Aorta (tissue), 5 donors: Measurements from ENCODE around the gene KLF3. TPM values are rescaled to one million over a fixed set of nuclear protein-coding genes. Genes with fewer than 3 reads are reported as not detected.

Experiments
- ATAC-seq: fragments of 200-7000 bp; cut with Tn5 transposase; one replicate; pipeline ENCODE4 v1.9.1; 2022; ENCODE audit warnings: moderate library complexity; ENCODE audit not compliant: low FRiP score
- DNase-seq, 2 donors: peaks; one replicate each; pipeline ENCODE4 v3.0.0-alpha.2; 2020
- H3K27ac ChIP-seq, 2 donors: one replicate each; pipeline ENCODE4 v1.5.1; 2013; ENCODE audit warnings: low read length in 2 of 2, mild to moderate bottlenecking in 2 of 2, moderate library complexity in 2 of 2, control low read depth in 1 of 2, inconsistent platforms in 1 of 2, low read depth in 1 of 2
- H3K27me3 ChIP-seq, 2 donors: one replicate each; pipeline ENCODE4 v1.6.1; 2013; ENCODE audit warnings: control low read depth in 1 of 2, low read length in 1 of 2, mild to moderate bottlenecking in 1 of 2, moderate library complexity in 1 of 2; ENCODE audit not compliant: insufficient read depth in 2 of 2, control insufficient read depth in 1 of 2
- H3K36me3 ChIP-seq, 2 donors: one replicate each; pipeline ENCODE4 v1.6.1; 2013; ENCODE audit warnings: control low read depth in 1 of 2, low read length in 1 of 2, mild to moderate bottlenecking in 1 of 2; ENCODE audit not compliant: insufficient read depth in 2 of 2, control insufficient read depth in 1 of 2
- H3K4me1 ChIP-seq, 2 donors: one replicate each; pipeline ENCODE4 v1.6.1; 2013; ENCODE audit warnings: low read length in 2 of 2, control low read depth in 1 of 2, mild to moderate bottlenecking in 1 of 2, moderate library complexity in 1 of 2; ENCODE audit not compliant: insufficient read depth in 2 of 2, control insufficient read depth in 1 of 2
- H3K4me3 ChIP-seq, 2 donors: one replicate each; pipeline ENCODE4 v1.5.1; 2013; ENCODE audit warnings: low read length in 2 of 2, control low read depth in 1 of 2, mild to moderate bottlenecking in 1 of 2
- H3K9me3 ChIP-seq: one replicate; pipeline ENCODE4 v1.6.1; 2013; ENCODE audit warnings: mild to moderate bottlenecking, low read length; ENCODE audit not compliant: control insufficient read depth
- WGBS, 2 donors: extraction: QIAGEN DNeasy Blood & Tissue Kit; methylation state at CpG; one replicate each; pipeline ENCODE4 v1.1.7; 2013; 5-methylcytosine and 5-hydroxymethylcytosine counted together
- intact Hi-C, 2 donors: fragments of 100-400 bp; cut with DNase I; formaldehyde crosslinking; loops; one replicate each; pipeline versions ENCODE4 v1.14.2 to v1.15.0; 2022
- polyA plus RNA-seq, 2 donors: library from polyadenylated mRNA; stranded (reverse); fragments of 200-250 nt; gene quantifications; one replicate each; pipeline ENCODE4 v1.2.3, GENCODE V29; 2013
- total RNA-seq, 2 donors: library from RNA; stranded (reverse); fragmentation: NEBNext Ultra II Directional; extraction: Animal tissue kit (Norgen Biotek cat#: 25700); gene quantifications; one replicate each; pipeline ENCODE4 v1.2.1, GENCODE V29; 2021
- donor health status: healthy with polysubstance abuse.
- donor health status: Bipolar disorder and iron deficiency.
- donor health status: DM: no; HTN: no; CAD: no.
- donor health status: DM: no; HTN: no; CAD: no.
- donor health status: DM: yes; HTN: yes; CAD: no.

KLF3 gene
- total and polyA plus RNA-seq, 4 donors, result 13.0 to 66.8 (median 31.3) TPM

DNA sequence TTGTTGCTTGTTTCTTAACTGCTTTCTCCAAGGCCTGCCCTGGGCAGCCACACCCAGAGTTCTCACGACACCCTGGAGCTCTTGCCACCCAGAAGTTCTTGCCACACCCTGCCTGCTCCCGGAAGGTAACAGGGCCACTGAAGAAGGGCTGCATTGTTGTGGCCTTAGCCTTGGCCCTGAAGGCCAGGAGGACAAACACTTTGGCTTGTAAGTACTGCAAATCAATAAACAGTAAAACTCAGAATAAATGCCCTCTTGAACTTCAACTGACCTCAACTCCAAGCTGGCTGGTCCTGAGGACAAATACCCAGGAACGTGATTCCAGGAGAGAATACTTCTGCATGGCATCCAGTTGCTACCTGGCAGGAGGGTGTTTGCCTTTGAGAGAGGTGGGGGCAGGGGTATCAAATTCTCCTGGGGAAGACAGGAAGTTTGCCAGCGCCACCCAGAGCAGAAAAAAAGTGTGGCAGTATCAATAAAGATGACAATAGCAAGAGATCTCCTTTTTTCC is 64.7 kb downstream of the KLF3 start:
- H3K27ac ChIP-seq, result no peak overlapping the region
- no peaks in the 10 kb centered on the region for H3K9me3 ChIP-seq
- no peaks in the 10 kb centered on the region for H3K4me1 ChIP-seq
- H3K4me3 ChIP-seq, result no peak overlapping the region
- ATAC-seq (no peak), DNase-seq (no peak)
- WGBS, 2 donors, result 89 to 90% methylated on average over 4 of the region's 4 CpGs
- intact Hi-C loops, result loop anchor here in 1 of 2 donors (5.0 kb wide), 1 partner anchor 666 kb away; no protein-coding TSS in a partner anchor
- H3K27me3 ChIP-seq, result no peaks in the 10 kb centered on the region
- H3K36me3 ChIP-seq, result no peaks in the 10 kb centered on the region

GRCh38 chr4:38730493-38730829 is 66.5 kb downstream of the KLF3 start:
- no peak overlapping the region for H3K27ac ChIP-seq

GRCh38 chr4:38730830-38731646 is 67.0 kb downstream of the KLF3 start:
- intact Hi-C loops, result loop anchor here (1.0 to 10.0 kb wide), 4 partner anchors 56 to 669 kb away; no protein-coding TSS in a partner anchor
- DNase-seq (peak; percentile 89 to 94), ATAC-seq (peak; percentile 90)
- WGBS, 2 donors, result 45% methylated on average over 23 of the region's 23 CpGs
- no peaks in the 10 kb centered on the region for H3K27me3 ChIP-seq
- H3K27ac ChIP-seq, result no peak overlapping the region
- no peaks in the 10 kb centered on the region for H3K36me3 ChIP-seq
- no peaks in the 10 kb centered on the region for H3K4me1 ChIP-seq
- no peak overlapping the region for H3K4me3 ChIP-seq
- H3K9me3 ChIP-seq, result no peaks in the 10 kb centered on the region

More at GRCh38 chr4:38730493-38730829, 66.5 kb downstream of the KLF3 start:
- 96 to 100% methylated on average over 4 of the region's 4 CpGs for WGBS, 2 donors
- Histone ChIP-seq H3K4me1 (no peaks in the 10 kb centered on the region), H3K36me3 (no peaks in the 10 kb centered on the region), H3K27me3 (no peaks in the 10 kb centered on the region), H3K9me3 (no peaks in the 10 kb centered on the region), H3K4me3 (no peak overlapping the region)
- DNase-seq, result no peak
- intact Hi-C loops, result loop anchor here (2.0 to 10.0 kb wide), 3 partner anchors 56 to 668 kb away; no protein-coding TSS in a partner anchor
- no peak for ATAC-seq

DNA sequence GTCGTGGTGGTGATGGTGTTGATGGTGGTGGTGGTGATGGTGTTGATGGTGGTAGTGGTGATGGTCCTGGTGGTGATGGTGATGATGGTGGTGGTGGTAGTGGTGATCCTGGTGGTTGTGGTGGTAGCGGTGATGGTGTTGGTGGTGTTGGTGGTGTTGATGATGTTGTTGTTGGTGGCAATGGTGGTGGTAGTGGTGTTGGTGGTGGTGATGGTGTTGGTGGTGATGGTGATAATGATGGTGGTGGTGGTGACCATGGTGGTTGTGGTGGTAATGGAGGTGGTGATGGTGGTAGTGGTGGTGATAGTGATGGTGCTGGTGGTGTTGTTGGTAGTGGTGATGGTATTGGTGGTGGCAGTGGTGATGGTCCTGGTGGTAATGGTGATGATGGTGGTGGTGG is 69.7 kb downstream of the KLF3 start:
- intact Hi-C loops, result loop anchor here in 1 of 2 donors (5.0 to 10.0 kb wide), 2 partner anchors 59 to 671 kb away; no protein-coding TSS in a partner anchor
- ATAC-seq (no peak), DNase-seq (no peak)
- Histone ChIP-seq H3K27ac (no peak overlapping the region), H3K4me3 (no peak overlapping the region), H3K9me3 (no peaks in the 10 kb centered on the region), H3K4me1 (no peaks in the 10 kb centered on the region), H3K36me3 (no peaks in the 10 kb centered on the region), H3K27me3 (no peaks in the 10 kb centered on the region)
- 96 to 100% methylated on average over 2 of the region's 2 CpGs for WGBS, 2 donors

DNA sequence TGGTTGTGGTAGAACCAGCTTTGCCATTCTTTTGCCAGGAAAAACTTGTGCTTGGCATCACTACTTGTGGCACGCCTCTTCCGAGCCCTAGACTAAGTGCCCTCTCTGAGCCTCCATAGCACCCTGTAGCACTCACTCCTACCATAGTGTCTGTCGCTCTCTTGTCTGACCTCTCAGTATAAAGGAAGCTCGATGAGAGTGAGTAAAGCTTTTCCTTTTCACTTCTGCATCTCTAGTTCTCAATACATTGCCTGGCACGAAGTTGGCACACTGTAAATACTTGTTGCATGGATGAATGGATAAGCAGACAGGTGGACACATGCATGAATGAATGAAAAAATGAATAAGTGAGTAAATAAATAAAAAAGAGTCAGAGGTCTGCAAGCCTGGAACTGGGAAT is 70.4 kb downstream of the KLF3 start:
- no peaks in the 10 kb centered on the region for H3K36me3 ChIP-seq
- DNase-seq (no peak), ATAC-seq (no peak)
- WGBS, 2 donors, result 89 to 92% methylated on average over 5 of the region's 5 CpGs
- intact Hi-C loops, result loop anchor here in 1 of 2 donors (5.0 to 10.0 kb wide), 2 partner anchors 60 to 672 kb away; no protein-coding TSS in a partner anchor
- H3K27ac ChIP-seq, result no peak overlapping the region
- no peaks in the 10 kb centered on the region for H3K9me3 ChIP-seq
- H3K27me3 ChIP-seq, result no peaks in the 10 kb centered on the region
- no peaks in the 10 kb centered on the region for H3K4me1 ChIP-seq
- no peak overlapping the region for H3K4me3 ChIP-seq

- H3K27ac ChIP-seq, result no peak overlapping the region
- no peaks in the 10 kb centered on the region for H3K9me3 ChIP-seq
- WGBS, 2 donors, result 67 to 81% methylated on average over 2 of the region's 2 CpGs
- DNase-seq (no peak), ATAC-seq (no peak)
- no peaks in the 10 kb centered on the region for H3K27me3 ChIP-seq
- intact Hi-C loops, result loop anchor here in 1 of 2 donors (5.0 to 10.0 kb wide), 2 partner anchors 60 to 673 kb away; no protein-coding TSS in a partner anchor
- no peak overlapping the region for H3K4me3 ChIP-seq
- H3K4me1 ChIP-seq, result no peaks in the 10 kb centered on the region
- no peaks in the 10 kb centered on the region for H3K36me3 ChIP-seq
Observed at GRCh38 chr4:38734911-38735310, 70.9 kb downstream of the KLF3 start.

DNA sequence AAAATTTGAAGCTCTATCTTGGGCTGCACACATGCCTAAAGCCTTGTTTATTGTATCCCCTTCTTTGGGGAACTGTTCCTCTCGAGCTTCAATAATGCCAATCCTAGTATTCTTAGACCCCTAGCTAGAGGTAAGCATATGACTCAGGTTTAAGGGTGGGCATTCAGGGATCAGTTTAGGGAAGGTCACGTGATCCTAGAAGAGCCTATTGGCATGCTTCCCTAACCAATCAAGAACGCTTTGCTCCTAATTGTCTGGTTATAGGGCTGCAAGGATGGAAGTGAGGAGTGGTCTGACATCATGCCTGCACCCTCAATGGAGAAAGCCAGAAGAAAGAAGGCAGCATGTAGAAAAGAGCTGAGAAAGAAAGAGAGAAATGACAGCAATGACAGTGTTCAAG is 71.9 kb downstream of the KLF3 start:
- Histone ChIP-seq H3K27ac (no peak overlapping the region), H3K27me3 (peaks cover 0 to 1% of the 10 kb centered on the region in 2 donors), H3K4me3 (no peak overlapping the region), H3K36me3 (no peaks in the 10 kb centered on the region), H3K4me1 (no peaks in the 10 kb centered on the region), H3K9me3 (no peaks in the 10 kb centered on the region)
- ATAC-seq (no peak), DNase-seq (no peak)
- WGBS, 2 donors, result 83 to 93% methylated on average over 3 of the region's 3 CpGs
- intact Hi-C loops, result loop anchor here in 1 of 2 donors (10.0 kb wide), 1 partner anchor 61 kb away; no protein-coding TSS in a partner anchor

- no peaks in the 10 kb centered on the region for H3K9me3 ChIP-seq
- H3K4me3 ChIP-seq, result no peak overlapping the region
- ATAC-seq (no peak), DNase-seq (no peak)
- no peaks in the 10 kb centered on the region for H3K4me1 ChIP-seq
- intact Hi-C loops, result loop anchor here in 1 of 2 donors (10.0 kb wide), 1 partner anchor 64 kb away; no protein-coding TSS in a partner anchor
- WGBS, 2 donors, result 87 to 89% methylated on average over 6 of the region's 6 CpGs
- H3K36me3 ChIP-seq, result no peaks in the 10 kb centered on the region
- peaks cover 0 to 1% of the 10 kb centered on the region in 2 donors for H3K27me3 ChIP-seq
- no peak overlapping the region for H3K27ac ChIP-seq
Observed at GRCh38 chr4:38738940-38739803, 75.2 kb downstream of the KLF3 start.
